HEK293T (cell line): ENCODE measurements around the gene LGI2.

Experiments
- BHLHE40 ChIP-seq: fragments of 450-650 bp; IDR thresholded peaks from 2 replicates; pipeline ENCODE4 v1.6.1; 2016; ENCODE audit warnings: mild to moderate bottlenecking, moderate library complexity, borderline replicate concordance
- ELF4 ChIP-seq: fragments of 450-650 bp; IDR thresholded peaks from 2 replicates; pipeline ENCODE4 v1.6.1; 2017; ENCODE audit warnings: antibody characterized with exemption
- L3MBTL2 ChIP-seq: fragments of 450-650 bp; conservative IDR thresholded peaks from 2 replicates; pipeline ENCODE4 v1.6.1; 2016; ENCODE audit warnings: mild to moderate bottlenecking
- SP1 ChIP-seq: fragments of 450-650 bp; IDR thresholded peaks from 2 replicates; pipeline ENCODE4 v1.6.1; 2017
- TF ChIP-seq, protein P1 (sequence below): fragments of 450-650 bp; IDR thresholded peaks from 2 replicates; pipeline ENCODE4 v1.6.1; 2016

DNA sequence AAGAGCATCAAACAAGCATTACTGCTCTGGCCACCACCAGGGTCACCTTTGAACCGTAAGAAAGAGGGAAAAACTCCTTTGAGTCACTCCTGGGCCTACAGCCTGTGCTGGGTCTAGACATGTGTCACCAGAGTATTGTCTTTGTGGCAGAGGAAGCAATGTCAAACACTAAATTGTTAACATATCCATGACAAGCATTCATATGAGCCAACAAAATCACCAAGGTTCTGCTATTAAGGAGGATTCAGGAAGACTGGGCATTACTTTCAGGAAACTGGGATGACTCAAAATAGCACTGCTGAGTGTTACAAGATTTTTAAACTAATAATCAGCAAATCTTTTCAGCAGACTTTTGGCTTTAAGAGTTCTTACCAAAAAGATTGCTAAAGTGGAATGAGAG, 28.1 kb downstream of the LGI2 start:
- TF ChIP-seq, protein P1, sequence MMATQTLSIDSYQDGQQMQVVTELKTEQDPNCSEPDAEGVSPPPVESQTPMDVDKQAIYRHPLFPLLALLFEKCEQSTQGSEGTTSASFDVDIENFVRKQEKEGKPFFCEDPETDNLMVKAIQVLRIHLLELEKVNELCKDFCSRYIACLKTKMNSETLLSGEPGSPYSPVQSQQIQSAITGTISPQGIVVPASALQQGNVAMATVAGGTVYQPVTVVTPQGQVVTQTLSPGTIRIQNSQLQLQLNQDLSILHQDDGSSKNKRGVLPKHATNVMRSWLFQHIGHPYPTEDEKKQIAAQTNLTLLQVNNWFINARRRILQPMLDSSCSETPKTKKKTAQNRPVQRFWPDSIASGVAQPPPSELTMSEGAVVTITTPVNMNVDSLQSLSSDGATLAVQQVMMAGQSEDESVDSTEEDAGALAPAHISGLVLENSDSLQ: no peak
- TF ChIP-seq L3MBTL2: no peak
- TF ChIP-seq ELF4: no peak
- TF ChIP-seq SP1: no peak
- TF ChIP-seq BHLHE40: no peak
